CD4-positive, alpha-beta memory T cell (primary cell): ENCODE measurements around the gene RAB3D. TPM values are rescaled to one million over a fixed set of nuclear protein-coding genes. Genes with fewer than 3 reads are reported as not detected.

Experiments
- CTCF ChIA-PET: fragments of 350-600 bp; sonication (Branson Sonifier 250); formaldehyde crosslinking; loops from one replicate; lab custom pipeline; 2021; ENCODE audit warnings: inconsistent platforms; ENCODE audit not compliant: partially characterized antibody; lab: Charles Lee
- POLR2A ChIA-PET: fragments of 350-600 bp; sonication (Branson Sonifier 250); formaldehyde crosslinking; loops from one replicate; lab custom pipeline; 2021; ENCODE audit not compliant: partially characterized antibody; lab: Charles Lee
- DNase-seq, 5 donors: peaks; one replicate each; pipeline versions ENCODE4 v3.0.0 to v3.0.0-alpha.2; 2020 to 2022; ENCODE audit warnings: mixed read lengths in 1 of 5
- H3K27ac ChIP-seq: one replicate; pipeline ENCODE4 v1.7.0; 2013; ENCODE audit warnings: low read depth, low read length
- H3K27me3 ChIP-seq: 2 replicates; pipeline ENCODE4 v1.7.0; 2013; ENCODE audit warnings: mild to moderate bottlenecking, low read length, moderate library complexity; ENCODE audit not compliant: insufficient read depth
- H3K36me3 ChIP-seq: 2 replicates; pipeline ENCODE4 v1.7.0; 2013; ENCODE audit warnings: mild to moderate bottlenecking, low read length, moderate library complexity; ENCODE audit not compliant: insufficient read depth
- H3K4me1 ChIP-seq: 2 replicates; pipeline ENCODE4 v1.7.0; 2013; ENCODE audit warnings: mild to moderate bottlenecking, low read length, moderate library complexity; ENCODE audit not compliant: insufficient read depth
- H3K4me3 ChIP-seq, 2 donors: one replicate each; pipeline ENCODE4 v1.7.0; 2013; ENCODE audit warnings: low read length in 2 of 2, mild to moderate bottlenecking in 1 of 2
- H3K9me3 ChIP-seq, 2 donors: one replicate each; pipeline ENCODE4 v1.7.0; 2013; ENCODE audit warnings: low read length in 2 of 2, control low read depth in 1 of 2; ENCODE audit not compliant: control insufficient read depth in 1 of 2
- H3K27ac Mint-ChIP-seq, 7 donors: one replicate each; pipeline ENCODE4 v1.8.0; 2020 to 2021; ENCODE audit warnings: mixed read lengths in 7 of 7, mild to moderate bottlenecking in 6 of 7, inconsistent platforms in 3 of 7, moderate library complexity in 3 of 7
- H3K27me3 Mint-ChIP-seq, 2 donors: one replicate each; pipeline ENCODE4 v1.8.0; 2020 to 2021; ENCODE audit warnings: mixed read lengths in 2 of 2
- H3K36me3 Mint-ChIP-seq, 2 donors: one replicate each; pipeline ENCODE4 v1.8.0; 2020 to 2021; ENCODE audit warnings: mixed read lengths in 2 of 2, inconsistent platforms in 1 of 2, mild to moderate bottlenecking in 1 of 2
- H3K4me1 Mint-ChIP-seq, 4 donors: one replicate each; pipeline ENCODE4 v1.8.0; 2020 to 2021; ENCODE audit warnings: mixed read lengths in 4 of 4, mild to moderate bottlenecking in 1 of 4
- H3K4me3 Mint-ChIP-seq, 8 donors: one replicate each; pipeline ENCODE4 v1.8.0; 2020 to 2021; ENCODE audit warnings: mixed read lengths in 8 of 8, mild to moderate bottlenecking in 7 of 8, moderate library complexity in 6 of 8, inconsistent platforms in 3 of 8
- H3K9me3 Mint-ChIP-seq, 8 donors: one replicate each; pipeline ENCODE4 v1.8.0; 2020 to 2021; ENCODE audit warnings: mixed read lengths in 8 of 8, mild to moderate bottlenecking in 5 of 8, inconsistent platforms in 3 of 8, moderate library complexity in 1 of 8
- intact Hi-C: fragments of 100-400 bp; cut with micrococcal nuclease; formaldehyde crosslinking; loops from one replicate; pipeline ENCODE4 v1.15.1; 2023
- polyA plus RNA-seq, 2 donors: library from polyadenylated mRNA; unstranded; fragments of 300-500 nt; fragmentation: Illumina TruSeq; gene quantifications; one replicate each; pipeline ENCODE4 v1.2.3, GENCODE V29; 2021
- total RNA-seq, 2 experiments: library from RNA; stranded (reverse); gene quantifications; one replicate each; pipeline ENCODE4 v1.2.3, GENCODE V29; 2021

Gene RAB3D
- total and polyA plus RNA-seq, 4 experiments from 2014 or later, result 1.9 to 8.6 (median 4.3) TPM

- POLR2A ChIA-PET, result interaction anchor here (1.4 kb wide), 1 partner anchor 95 kb away, joined by 3 read pairs; the partner anchor contains the start of gene SWSAP1
- H3K36me3 Mint-ChIP-seq, result peaks cover 0 to 5% of the 10 kb centered on the region in 2 donors
- Histone ChIP-seq H3K4me3 (no peak overlapping the region), H3K4me1 (peaks cover 20% of the 10 kb centered on the region), H3K27me3 (no peaks in the 10 kb centered on the region), H3K36me3 (no peaks in the 10 kb centered on the region), H3K27ac (no peak overlapping the region), H3K9me3 (no peaks in the 10 kb centered on the region)
- H3K4me1 Mint-ChIP-seq, result peaks cover 7 to 13% (median 11%) of the 10 kb centered on the region in 4 donors
- DNase-seq, result peak; percentile 70 to 81 (median 80)
- CTCF ChIA-PET, result interaction anchor here (0.7 to 1.2 kb wide), 3 partner anchors 13 to 140 kb away, joined by 3 read pairs; no protein-coding TSS in a partner anchor
- H3K27ac Mint-ChIP-seq, result peak overlapping the region; percentile 22 to 88 (median 63)
- peaks cover 13 to 24% of the 10 kb centered on the region in 2 donors for H3K27me3 Mint-ChIP-seq
- intact Hi-C loops, result no loop called here
- H3K4me3 Mint-ChIP-seq, result peak overlapping the region; percentile 32 to 81 (median 66)
- H3K9me3 Mint-ChIP-seq, result peaks cover 0 to 22% (median 10%) of the 10 kb centered on the region in 8 donors
Observed at GRCh38 chr19:11279505-11280236, 59.8 kb downstream of the RAB3D start.

GRCh38 chr19:11278670-11279069 lies 60.8 kb downstream of the RAB3D start:
- no peak for DNase-seq
- Mint-ChIP-seq H3K9me3 (peaks cover 0 to 22% (median 10%) of the 10 kb centered on the region in 8 donors), H3K36me3 (peaks cover 0 to 5% of the 10 kb centered on the region in 2 donors), H3K27ac (peak overlapping the region in 1 of 7 donors; percentile 35), H3K27me3 (peaks cover 17 to 21% of the 10 kb centered on the region in 2 donors), H3K4me3 (no peak overlapping the region), H3K4me1 (peaks cover 7 to 13% (median 11%) of the 10 kb centered on the region in 4 donors)
- H3K27ac ChIP-seq, result no peak overlapping the region
- no peaks in the 10 kb centered on the region for H3K27me3 ChIP-seq
- no peaks in the 10 kb centered on the region for H3K36me3 ChIP-seq
- no peaks in the 10 kb centered on the region for H3K9me3 ChIP-seq
- no peak overlapping the region for H3K4me3 ChIP-seq
- POLR2A ChIA-PET, result interaction anchor here (1.4 kb wide), 1 partner anchor 96 kb away, joined by 3 read pairs; the partner anchor contains the start of gene SWSAP1
- CTCF ChIA-PET, result no interaction called here
- intact Hi-C loops, result no loop called here
- peaks cover 20% of the 10 kb centered on the region for H3K4me1 ChIP-seq

GRCh38 chr19:11274533-11275086 lies 64.8 kb downstream of the RAB3D start:
- DNase-seq, result no peak
- H3K27me3 ChIP-seq, result no peaks in the 10 kb centered on the region
- intact Hi-C loops, result no loop called here
- H3K4me3 Mint-ChIP-seq, result no peak overlapping the region
- H3K4me3 ChIP-seq, result no peak overlapping the region
- CTCF ChIA-PET, result no interaction called here
- POLR2A ChIA-PET, result no interaction called here
- H3K36me3 ChIP-seq, result no peaks in the 10 kb centered on the region
- H3K27ac Mint-ChIP-seq, result no peak overlapping the region
- H3K27me3 Mint-ChIP-seq, result peaks cover 10 to 17% of the 10 kb centered on the region in 2 donors
- no peak overlapping the region for H3K27ac ChIP-seq
- H3K9me3 Mint-ChIP-seq, result peaks cover 0 to 14% (median 7%) of the 10 kb centered on the region in 8 donors
- H3K36me3 Mint-ChIP-seq, result peaks cover 0 to 1% of the 10 kb centered on the region in 2 donors
- H3K4me1 Mint-ChIP-seq, result peaks cover 3 to 5% (median 4%) of the 10 kb centered on the region in 4 donors
- peaks cover 8% of the 10 kb centered on the region for H3K4me1 ChIP-seq
- H3K9me3 ChIP-seq, result no peaks in the 10 kb centered on the region

- no peak for DNase-seq
- Mint-ChIP-seq H3K9me3 (peaks cover 0 to 9% (median 4%) of the 10 kb centered on the region in 8 donors), H3K4me3 (no peak overlapping the region), H3K27ac (no peak overlapping the region), H3K36me3 (no peaks in the 10 kb centered on the region), H3K4me1 (no peaks in the 10 kb centered on the region), H3K27me3 (peaks cover 12 to 21% of the 10 kb centered on the region in 2 donors)
- Histone ChIP-seq H3K4me3 (no peak overlapping the region), H3K27me3 (no peaks in the 10 kb centered on the region), H3K27ac (no peak overlapping the region), H3K4me1 (peaks cover 2% of the 10 kb centered on the region), H3K9me3 (no peaks in the 10 kb centered on the region), H3K36me3 (no peaks in the 10 kb centered on the region)
- CTCF ChIA-PET, result interaction anchor here (0.7 kb wide), 1 partner anchor 20 kb away, joined by 4 read pairs; no protein-coding TSS in a partner anchor
- POLR2A ChIA-PET, result no interaction called here
- intact Hi-C loops, result no loop called here
Observed at GRCh38 chr19:11273989-11274388, 65.5 kb downstream of the RAB3D start.

- H3K27ac Mint-ChIP-seq, result peak overlapping the region in 1 of 7 donors; percentile 41
- H3K36me3 ChIP-seq, result no peaks in the 10 kb centered on the region
- H3K9me3 Mint-ChIP-seq, result peaks cover 0 to 8% (median 4%) of the 10 kb centered on the region in 8 donors
- DNase-seq, result no peak
- peaks cover 15 to 23% of the 10 kb centered on the region in 2 donors for H3K27me3 Mint-ChIP-seq
- intact Hi-C loops, result no loop called here
- no peaks in the 10 kb centered on the region for H3K27me3 ChIP-seq
- no peaks in the 10 kb centered on the region for H3K9me3 ChIP-seq
- H3K4me3 Mint-ChIP-seq, result no peak overlapping the region
- ChIA-PET CTCF (interaction anchor here (0.7 kb wide), 1 partner anchor 21 kb away, joined by 4 read pairs; no protein-coding TSS in a partner anchor), POLR2A (no interaction called here)
- no peaks in the 10 kb centered on the region for H3K4me1 Mint-ChIP-seq
- H3K4me3 ChIP-seq, result no peak overlapping the region
- no peaks in the 10 kb centered on the region for H3K36me3 Mint-ChIP-seq
- H3K4me1 ChIP-seq, result no peaks in the 10 kb centered on the region
- no peak overlapping the region for H3K27ac ChIP-seq
Observed at GRCh38 chr19:11273296-11273695, 66.2 kb downstream of the RAB3D start.

Other genes starting within 250 kb of the RAB3D start
- gene SPC24, start 183.9 kb downstream of the RAB3D start, total RNA-seq, result 1 to 10 TPM in 1 of 2 experiments, under 1 TPM in 1; 0.84 to 1.9 TPM
- gene SPC24, start 183.9 kb downstream of the RAB3D start, polyA plus RNA-seq, result under 1 TPM in 1 of 2 donors, not detected in 1; 0.32 TPM
- gene KANK2, start 142.1 kb downstream of the RAB3D start, total RNA-seq, result under 1 TPM; 0.39 to 0.52 TPM
- under 1 TPM in 1 of 2 donors, not detected in 1; 0.17 TPM for gene KANK2, start 142.1 kb downstream of the RAB3D start, polyA plus RNA-seq
- gene ANGPTL8, start 100.0 kb downstream of the RAB3D start, total RNA-seq, result not detected
- not detected for gene ANGPTL8, start 100.0 kb downstream of the RAB3D start, polyA plus RNA-seq
- under 1 TPM; 0.30 to 0.64 TPM for gene DOCK6, start 77.1 kb downstream of the RAB3D start, total RNA-seq
- gene DOCK6, start 77.1 kb downstream of the RAB3D start, polyA plus RNA-seq, result not detected
- gene TSPAN16, start 43.5 kb downstream of the RAB3D start, total RNA-seq, result not detected
- gene TSPAN16, start 43.5 kb downstream of the RAB3D start, polyA plus RNA-seq, result not detected
- gene TMEM205, start 6.6 kb upstream of the RAB3D start, total RNA-seq, result 10 to 100 TPM; 26.1 to 28.5 TPM
- 10 to 100 TPM; 56.1 to 86.3 TPM for gene TMEM205, start 6.6 kb upstream of the RAB3D start, polyA plus RNA-seq
- 10 to 100 TPM; 90.7 to 91.8 TPM for gene CCDC159, start 6.9 kb upstream of the RAB3D start, total RNA-seq
- gene CCDC159, start 6.9 kb upstream of the RAB3D start, polyA plus RNA-seq, result 10 to 100 TPM in 1 of 2 donors, 1 to 10 TPM in 1; 9.2 to 16.8 TPM
- gene PLPPR2, start 15.8 kb upstream of the RAB3D start, total RNA-seq, result 10 to 100 TPM; 10.9 to 12.2 TPM
- 1 to 10 TPM in 1 of 2 donors, under 1 TPM in 1; 0.16 to 1.1 TPM for gene PLPPR2, start 15.8 kb upstream of the RAB3D start, polyA plus RNA-seq
- 1 to 10 TPM; 4.0 to 4.8 TPM for gene SWSAP1, start 35.0 kb upstream of the RAB3D start, total RNA-seq
- gene SWSAP1, start 35.0 kb upstream of the RAB3D start, polyA plus RNA-seq, result 1 to 10 TPM; 6.4 to 6.5 TPM
- 1 to 10 TPM; 8.4 to 8.8 TPM for gene EPOR, start 44.7 kb upstream of the RAB3D start, total RNA-seq
- 10 to 100 TPM in 1 of 2 donors, 1 to 10 TPM in 1; 6.3 to 12.1 TPM for gene EPOR, start 44.7 kb upstream of the RAB3D start, polyA plus RNA-seq
- gene RGL3, start 79.7 kb upstream of the RAB3D start, total RNA-seq, result not detected
- not detected for gene RGL3, start 79.7 kb upstream of the RAB3D start, polyA plus RNA-seq
- gene ODAD3, start 95.5 kb upstream of the RAB3D start, total RNA-seq, result not detected
- gene ODAD3, start 95.5 kb upstream of the RAB3D start, polyA plus RNA-seq, result not detected
- gene PRKCSH, start 96.0 kb upstream of the RAB3D start, total RNA-seq, result 100 to 1,000 TPM; 300 TPM
- gene PRKCSH, start 96.0 kb upstream of the RAB3D start, polyA plus RNA-seq, result 10 to 100 TPM; 14.0 to 63.6 TPM
- gene ELAVL3, start 141.4 kb upstream of the RAB3D start, total RNA-seq, result not detected
- gene ELAVL3, start 141.4 kb upstream of the RAB3D start, polyA plus RNA-seq, result not detected
- 10 to 100 TPM; 24.1 to 24.7 TPM for gene ZNF653, start 166.2 kb upstream of the RAB3D start, total RNA-seq
- 1 to 10 TPM; 2.0 to 2.9 TPM for gene ZNF653, start 166.2 kb upstream of the RAB3D start, polyA plus RNA-seq
- gene ECSIT, start 189.5 kb upstream of the RAB3D start, total RNA-seq, result 10 to 100 TPM; 39.5 to 46.2 TPM
- gene ECSIT, start 189.5 kb upstream of the RAB3D start, polyA plus RNA-seq, result 10 to 100 TPM; 27.3 to 35.0 TPM
- not detected for gene CNN1, start 199.2 kb upstream of the RAB3D start, total RNA-seq
- not detected for gene CNN1, start 199.2 kb upstream of the RAB3D start, polyA plus RNA-seq
- gene ELOF1, start 219.6 kb upstream of the RAB3D start, total RNA-seq, result 10 to 100 TPM; 46.0 to 48.5 TPM
- gene ELOF1, start 219.6 kb upstream of the RAB3D start, polyA plus RNA-seq, result 10 to 100 TPM; 93.1 to 96.1 TPM
- gene ACP5, start 238.0 kb upstream of the RAB3D start, total RNA-seq, result 10 to 100 TPM; 26.8 to 30.3 TPM
- gene ACP5, start 238.0 kb upstream of the RAB3D start, polyA plus RNA-seq, result 10 to 100 TPM; 16.9 to 23.8 TPM